NCI-H1436 treated with DMSO at 0.1 percent for 48 hours (cell line): Measurements from ENCODE around the gene ZHX3.

Source experiments
- DNase-seq: peaks from one replicate; lab custom pipeline; 2025; lab: John Stamatoyannopoulos, UW

ZHX3 gene

DNA sequence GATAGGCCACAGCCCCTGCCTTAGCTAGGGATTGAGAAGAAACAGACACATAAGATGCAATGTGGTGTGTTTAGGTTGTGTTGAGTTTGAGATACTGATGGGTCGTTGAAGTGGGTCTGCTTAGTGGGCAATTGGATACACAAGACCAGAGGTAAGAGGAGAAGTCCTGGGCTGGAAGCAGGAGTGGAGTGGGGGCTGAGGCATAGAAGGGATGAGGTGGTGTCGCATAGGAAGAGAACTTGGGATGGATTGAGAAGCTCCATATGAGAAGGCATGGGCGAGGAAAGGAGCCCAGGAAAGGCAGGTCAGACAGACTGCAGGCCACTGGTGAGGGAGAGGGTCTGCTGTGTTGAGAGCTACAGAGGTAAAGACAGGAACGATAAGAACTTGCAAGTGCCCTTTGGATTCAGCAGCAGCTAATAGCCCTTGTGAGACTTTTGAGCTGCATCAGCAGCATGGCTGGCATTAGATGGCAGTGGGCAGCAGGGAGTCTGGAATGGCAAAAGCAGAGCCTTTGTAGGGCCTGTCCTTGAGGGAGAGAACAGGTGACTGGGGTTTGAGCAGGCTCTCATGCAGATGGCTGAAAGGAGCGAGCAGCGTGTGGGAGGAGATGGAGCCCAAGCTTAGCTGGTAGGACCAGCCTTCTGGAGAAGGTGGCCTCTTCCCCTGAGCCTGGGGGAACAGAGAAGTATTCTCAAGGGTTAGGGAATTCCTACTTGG lies 147.0 kb downstream of the ZHX3 start:
- DNase-seq, result no peak

DNA sequence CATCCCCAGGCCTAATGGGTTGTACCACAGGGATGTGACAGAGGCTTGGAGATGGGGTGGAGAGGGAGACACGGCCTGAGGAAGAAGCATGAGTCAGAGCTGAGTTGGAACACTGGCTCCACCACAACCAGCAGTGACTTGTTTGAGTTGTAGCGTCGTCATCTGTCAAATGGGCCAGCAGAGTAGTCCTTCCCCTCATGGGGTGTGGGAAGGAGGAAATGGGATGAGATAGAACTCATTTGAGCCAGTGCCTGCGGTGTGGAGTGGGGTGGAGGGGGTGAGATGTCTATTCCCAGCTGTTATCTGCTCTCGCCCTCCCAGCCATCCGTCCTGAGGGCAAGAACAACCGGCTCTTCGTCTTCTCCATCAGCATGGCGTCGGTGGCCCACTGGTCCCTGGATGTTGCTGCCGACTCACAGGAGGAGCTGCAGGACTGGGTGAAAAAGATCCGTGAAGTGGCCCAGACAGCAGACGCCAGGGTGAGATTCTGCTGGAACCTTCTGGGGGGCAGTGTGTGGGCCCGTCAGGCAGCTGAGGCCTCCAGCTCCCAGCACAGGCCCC lies 147.7 kb downstream of the ZHX3 start:
- DNase-seq, result no peak

DNA sequence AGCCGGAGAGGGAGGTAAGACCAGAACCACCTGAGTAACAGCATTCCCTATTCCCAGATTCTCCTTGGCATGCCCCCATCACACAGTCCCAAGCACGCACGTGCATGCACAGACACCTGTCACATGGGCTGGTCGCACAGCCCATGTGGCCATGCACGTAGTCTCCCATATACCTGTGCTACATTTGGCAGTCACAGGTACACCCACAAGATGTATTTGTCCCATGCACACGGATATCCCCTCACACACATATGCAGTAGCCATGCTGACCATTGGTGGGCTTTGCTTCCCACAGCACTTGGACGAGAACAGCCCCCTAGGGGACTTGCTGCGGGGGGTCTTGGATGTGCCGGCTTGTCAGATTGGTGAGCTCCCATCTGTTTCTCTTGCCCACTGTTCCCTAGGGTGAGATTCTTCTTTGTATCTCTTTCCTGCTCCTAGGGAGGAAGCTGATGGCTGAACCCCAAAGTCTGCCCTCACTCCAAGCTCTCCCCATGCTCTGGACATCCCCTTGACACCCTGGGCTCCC lies 148.3 kb downstream of the ZHX3 start:
- no peak for DNase-seq

DNA sequence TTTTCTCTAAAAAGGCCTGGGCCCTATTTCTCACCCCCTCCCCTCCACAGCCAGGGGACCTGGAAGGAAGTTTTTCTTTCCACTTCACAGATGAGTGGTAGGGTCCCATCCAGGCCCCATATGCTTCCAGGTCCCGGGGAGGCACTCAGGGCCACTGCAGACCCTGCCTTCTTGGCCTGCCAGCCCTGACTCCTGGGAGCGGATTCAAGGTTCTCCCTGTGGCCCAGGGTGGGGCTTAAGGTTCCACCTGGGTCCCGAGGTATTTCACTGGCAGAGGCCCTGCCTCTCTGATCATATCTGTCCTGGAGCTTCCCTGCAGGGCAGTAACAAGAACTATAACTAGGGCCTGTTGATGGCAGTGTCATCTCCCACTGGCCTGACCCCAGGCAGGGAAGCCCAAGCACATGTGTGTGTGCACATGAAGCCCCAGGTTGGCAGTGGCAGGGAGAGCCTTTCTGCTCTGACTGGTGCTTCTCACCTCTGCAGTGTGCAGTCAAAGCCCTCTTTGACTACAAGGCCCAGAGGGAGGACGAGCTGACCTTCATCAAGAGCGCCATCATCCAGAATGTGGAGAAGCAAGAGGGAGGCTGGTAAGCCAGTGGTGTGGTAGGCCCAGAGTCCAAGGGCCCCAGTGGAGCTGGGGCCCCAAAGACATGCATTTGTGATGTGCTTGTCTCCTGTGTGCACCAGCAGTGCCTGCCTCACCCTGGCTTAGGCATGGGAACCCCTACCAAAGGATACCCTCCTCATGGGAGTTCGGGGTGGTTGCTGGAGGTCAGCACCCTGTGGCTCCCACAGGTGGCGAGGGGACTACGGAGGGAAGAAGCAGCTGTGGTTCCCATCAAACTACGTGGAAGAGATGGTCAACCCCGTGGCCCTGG lies 149.0 kb downstream of the ZHX3 start:
- DNase-seq, result no peak

DNA sequence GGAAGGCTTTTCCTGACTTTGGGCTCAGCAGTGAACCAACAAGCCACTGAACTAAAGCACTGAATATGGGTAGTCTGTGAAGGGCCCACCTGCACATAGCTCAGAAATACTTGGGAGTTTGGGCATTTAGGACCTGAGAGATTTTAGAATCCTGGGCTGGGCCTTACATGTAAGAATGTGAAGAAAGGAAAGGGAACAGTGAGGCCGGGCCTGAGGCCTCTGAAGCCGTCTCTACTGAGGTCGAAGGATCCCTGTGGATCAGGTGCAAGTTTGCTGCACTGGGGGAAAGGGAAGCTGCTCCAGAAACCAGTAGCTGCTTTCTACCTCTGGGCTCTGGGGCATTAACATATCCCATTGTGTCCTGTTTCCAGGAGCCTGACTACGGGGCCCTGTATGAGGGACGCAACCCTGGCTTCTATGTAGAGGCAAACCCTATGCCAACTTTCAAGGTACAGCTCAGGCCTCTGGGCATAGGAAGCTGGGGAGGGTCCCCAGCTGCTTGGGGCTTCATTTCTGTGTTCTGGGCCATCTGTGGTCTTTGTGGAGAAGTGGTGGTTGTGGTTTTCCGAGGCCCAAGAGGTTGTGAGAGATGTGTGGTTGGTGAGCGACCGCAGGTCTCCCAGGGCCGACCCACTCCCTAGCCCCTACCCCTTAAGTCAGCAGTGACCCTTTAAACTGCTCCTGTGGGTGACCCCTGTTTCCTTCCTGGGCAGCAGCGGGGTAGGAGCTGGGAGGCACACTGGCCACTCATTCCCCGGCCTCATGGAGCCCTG lies 149.9 kb downstream of the ZHX3 start:
- DNase-seq, result no peak

DNA sequence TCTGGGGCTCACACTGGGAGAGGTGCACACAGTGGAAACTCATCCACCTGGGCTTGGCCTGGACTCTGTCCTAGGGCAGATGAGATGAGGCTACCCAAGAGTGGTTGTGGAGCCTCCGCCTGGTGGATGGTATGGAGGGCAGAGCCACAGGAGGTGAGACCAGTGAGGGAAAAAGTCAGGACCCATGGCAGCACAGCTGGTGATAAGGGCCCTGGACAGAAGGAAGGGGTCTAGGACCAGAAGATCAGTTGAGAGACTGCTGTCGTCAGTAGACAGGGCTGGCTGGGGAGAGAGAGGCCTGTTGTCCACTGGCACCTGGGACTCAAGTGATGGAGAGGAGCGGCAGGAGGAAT lies 150.4 kb downstream of the ZHX3 start:
- DNase-seq, result no peak

GRCh38 chr20:41166201-41167117 lies 151.1 kb downstream of the ZHX3 start:
- no peak for DNase-seq

- DNase-seq, result no peak
Measured at GRCh38 chr20:41165001-41165882, 152.3 kb downstream of the ZHX3 start.

GRCh38 chr20:41163821-41164220 lies 153.7 kb downstream of the ZHX3 start:
- no peak for DNase-seq

DNA sequence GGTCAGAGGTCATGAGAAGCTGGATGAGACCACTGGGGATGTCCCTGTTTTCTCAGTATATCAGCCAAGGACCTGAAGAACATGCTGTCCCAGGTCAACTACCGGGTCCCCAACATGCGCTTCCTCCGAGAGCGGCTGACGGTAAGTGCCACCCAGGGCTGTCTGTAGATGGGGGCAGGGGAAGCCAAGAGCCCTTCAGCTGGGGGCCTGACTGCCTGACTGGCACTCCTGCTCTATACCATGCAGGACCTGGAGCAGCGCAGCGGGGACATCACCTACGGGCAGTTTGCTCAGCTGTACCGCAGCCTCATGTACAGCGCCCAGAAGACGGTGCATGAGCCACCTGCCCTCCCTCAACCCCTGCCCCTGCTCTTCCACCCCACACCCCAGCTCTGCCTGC lies 155.1 kb downstream of the ZHX3 start:
- no peak for DNase-seq

- no peak for DNase-seq
Measured at GRCh38 chr20:41161886-41162285, 155.6 kb downstream of the ZHX3 start.

DNA sequence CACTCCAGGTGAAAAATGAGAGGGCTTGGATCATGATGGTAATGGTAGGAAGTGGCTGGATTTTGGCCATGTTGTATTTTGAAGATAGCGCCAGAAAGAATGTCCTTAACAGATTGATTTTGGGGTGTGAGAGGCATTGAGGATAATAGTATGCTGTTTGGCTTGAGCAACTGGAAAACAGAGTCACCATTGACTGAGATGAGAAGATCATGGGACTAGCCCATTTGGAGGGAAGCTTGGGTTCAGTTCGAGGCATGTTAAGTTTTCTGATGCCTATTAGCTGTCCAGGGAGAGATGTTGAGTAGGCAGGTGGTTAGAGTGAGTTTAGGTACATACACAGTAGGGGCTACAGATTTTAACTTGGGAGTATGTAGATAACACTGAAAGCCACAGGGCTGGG lies 156.8 kb downstream of the ZHX3 start:
- DNase-seq, result no peak

DNA sequence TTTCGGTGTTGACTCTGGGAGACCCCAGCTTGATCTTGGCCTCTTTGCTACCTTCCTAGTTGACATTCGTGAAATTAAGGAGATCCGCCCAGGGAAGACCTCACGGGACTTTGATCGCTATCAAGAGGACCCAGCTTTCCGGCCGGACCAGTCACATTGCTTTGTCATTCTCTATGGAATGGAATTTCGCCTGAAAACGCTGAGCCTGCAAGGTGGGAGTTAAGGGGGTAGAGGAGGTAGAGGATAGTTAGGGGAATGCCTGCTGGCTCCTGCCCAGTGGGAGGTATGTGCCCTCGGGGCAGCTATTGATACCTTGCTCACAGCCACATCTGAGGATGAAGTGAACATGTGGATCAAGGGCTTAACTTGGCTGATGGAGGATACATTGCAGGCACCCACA lies 158.0 kb downstream of the ZHX3 start:
- no peak for DNase-seq

- DNase-seq, result no peak
Measured at GRCh38 chr20:41158082-41158625, 159.4 kb downstream of the ZHX3 start.

DNA sequence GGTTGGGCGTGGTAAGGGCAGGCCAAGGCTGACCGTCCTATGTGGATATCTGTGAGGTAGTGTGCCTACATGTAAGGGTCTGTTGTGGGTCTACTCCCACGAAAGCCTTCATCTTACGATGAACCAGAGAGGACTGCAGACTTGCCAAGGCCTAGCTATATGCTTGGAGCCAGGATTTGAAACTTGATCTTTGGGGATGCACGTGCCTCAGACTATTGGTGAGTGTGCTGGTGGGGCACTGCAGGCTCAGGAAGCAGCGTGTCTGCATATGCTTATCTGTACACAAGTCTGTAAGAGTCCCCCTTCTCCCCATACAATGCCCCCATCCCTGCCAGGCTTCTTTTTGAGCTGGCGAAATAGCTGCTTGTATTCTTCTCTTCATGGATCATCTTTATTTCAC lies 162.3 kb downstream of the ZHX3 start:
- no peak for DNase-seq

DNA sequence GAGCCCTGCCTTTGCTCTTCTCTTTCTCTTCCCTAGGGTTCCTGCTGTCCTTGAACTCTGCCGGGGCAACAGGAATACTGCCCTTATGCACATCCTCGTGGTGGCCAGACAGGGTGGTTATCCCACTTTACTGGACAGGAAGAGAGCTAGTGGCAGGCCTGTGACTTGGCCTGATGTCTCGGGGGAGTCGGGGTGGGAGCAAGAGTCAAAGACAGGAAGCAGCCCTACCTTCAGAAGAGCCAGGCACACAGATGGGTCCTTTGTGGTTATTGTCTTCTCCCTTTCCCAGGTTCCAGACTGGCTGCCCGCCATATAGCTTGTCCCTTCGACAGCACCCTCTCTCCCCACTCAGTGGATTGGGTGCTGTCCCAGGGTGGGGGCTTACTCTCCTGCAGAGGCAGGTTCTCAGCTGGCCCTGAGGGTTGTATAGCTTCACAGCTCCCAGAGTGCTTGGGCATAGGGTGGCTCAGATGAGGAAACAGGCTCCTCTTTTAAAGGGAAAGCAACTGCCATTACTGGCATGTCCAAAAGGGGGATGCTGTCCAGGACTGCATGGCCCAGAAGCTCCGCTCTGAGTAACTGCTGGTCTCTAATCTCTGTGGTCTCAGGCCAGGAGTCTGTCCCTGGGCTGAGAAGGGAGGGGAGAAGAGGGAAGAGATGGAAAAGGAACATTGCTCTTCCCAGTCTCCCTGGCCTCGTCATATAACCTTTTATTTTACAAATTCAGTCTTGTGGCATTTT lies 162.9 kb downstream of the ZHX3 start:
- no peak for DNase-seq

- DNase-seq, result no peak
Measured at GRCh38 chr20:41152108-41152757, 165.3 kb downstream of the ZHX3 start.

- DNase-seq, result no peak
Measured at GRCh38 chr20:41151134-41151869, 166.2 kb downstream of the ZHX3 start.
